BLaER1 (cell line): ENCODE data around the gene MAP3K8.
"Not testable (repeated sequence)": the region's sequence is repeated elsewhere in the genome, so short reads cannot be mapped to it uniquely, and the experiment has no call there.

Source experiments
- H3K27ac ChIP-seq: shearing (Covaris generic); formaldehyde crosslinking; 2 replicates; pipeline ENCODE4 v1.8.1; 2022
- H3K27me3 ChIP-seq: shearing (Covaris generic); formaldehyde crosslinking; 2 replicates; pipeline ENCODE4 v1.8.1; 2022
- H3K36me3 ChIP-seq: shearing (Covaris generic); formaldehyde crosslinking; 2 replicates; pipeline ENCODE4 v1.8.1; 2022
- H3K4me1 ChIP-seq: shearing (Covaris generic); formaldehyde crosslinking; 2 replicates; pipeline ENCODE4 v1.8.1; 2022
- H3K4me2 ChIP-seq: shearing (Covaris generic); formaldehyde crosslinking; 2 replicates; pipeline ENCODE4 v1.8.1; 2022
- H3K4me3 ChIP-seq: shearing (Covaris generic); formaldehyde crosslinking; 2 replicates; pipeline ENCODE4 v1.8.1; 2022
- H3K9ac ChIP-seq: shearing (Covaris generic); formaldehyde crosslinking; 2 replicates; pipeline ENCODE4 v1.8.1; 2022
- H3K9me3 ChIP-seq: shearing (Covaris generic); formaldehyde crosslinking; 2 replicates; pipeline ENCODE4 v1.8.1; 2022
- H4K20me1 ChIP-seq: shearing (Covaris generic); formaldehyde crosslinking; 2 replicates; pipeline ENCODE4 v1.8.1; 2022
- Cebpa-rat ChIP-seq: shearing (Covaris generic); IDR thresholded peaks from 2 replicates; pipeline ENCODE4 v1.8.1; 2022

The MAP3K8 gene

DNA sequence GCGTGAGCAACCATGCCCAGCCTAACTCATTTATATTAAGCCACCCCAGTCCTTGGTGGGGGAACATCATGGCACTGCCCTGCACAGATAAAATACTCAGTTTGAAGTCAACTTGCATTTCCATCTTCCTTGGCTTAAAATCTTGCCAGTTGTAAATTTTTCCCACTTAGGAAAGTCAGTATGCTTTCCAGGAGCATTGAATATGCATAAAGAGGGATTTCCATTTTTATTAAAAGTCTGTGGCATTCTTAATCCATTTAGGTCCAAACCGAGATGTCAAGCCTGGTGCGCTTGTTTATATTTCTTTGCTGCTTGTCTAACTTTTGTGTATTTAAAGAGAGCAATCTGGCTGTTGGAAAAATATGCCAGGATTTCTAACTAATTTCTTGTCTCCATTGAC is 26.1 kb downstream of the MAP3K8 start:
- Histone ChIP-seq H3K36me3 (peaks cover 51% of the 10 kb centered on the region), H3K4me1 (peaks cover 19% of the 10 kb centered on the region), H3K4me2 (no peak overlapping the region), H3K27ac (no peak overlapping the region), H4K20me1 (no peaks in the 10 kb centered on the region), H3K27me3 (no peaks in the 10 kb centered on the region), H3K4me3 (no peak overlapping the region), H3K9me3 (no peaks in the 10 kb centered on the region), H3K9ac (no peak overlapping the region)
- TF ChIP-seq Cebpa-rat, result no peak

GRCh38 chr10:30462513-30462912 is 28.5 kb downstream of the MAP3K8 start:
- Histone ChIP-seq H3K4me1 (no peaks in the 10 kb centered on the region), H3K9ac (no peak overlapping the region), H3K9me3 (no peaks in the 10 kb centered on the region), H3K4me2 (no peak overlapping the region), H3K27me3 (no peaks in the 10 kb centered on the region), H3K4me3 (no peak overlapping the region), H3K36me3 (peaks cover 49% of the 10 kb centered on the region), H4K20me1 (no peaks in the 10 kb centered on the region), H3K27ac (no peak overlapping the region)
- no peak for TF ChIP-seq Cebpa-rat

- no peaks in the 10 kb centered on the region for H4K20me1 ChIP-seq
- H3K27me3 ChIP-seq, result no peaks in the 10 kb centered on the region
- peaks cover 12% of the 10 kb centered on the region for H3K4me1 ChIP-seq
- H3K9ac ChIP-seq, result no peak overlapping the region
- H3K9me3 ChIP-seq, result no peaks in the 10 kb centered on the region
- no peak overlapping the region for H3K4me3 ChIP-seq
- TF ChIP-seq Cebpa-rat, result no peak
- H3K27ac ChIP-seq, result no peak overlapping the region
- H3K36me3 ChIP-seq, result peaks cover 34% of the 10 kb centered on the region
- H3K4me2 ChIP-seq, result no peak overlapping the region
Observed at GRCh38 chr10:30463944-30464451, 30.0 kb downstream of the MAP3K8 start.

- H3K4me2 ChIP-seq, result no peak overlapping the region
- H3K9ac ChIP-seq, result no peak overlapping the region
- no peaks in the 10 kb centered on the region for H3K9me3 ChIP-seq
- no peak overlapping the region for H3K27ac ChIP-seq
- no peak overlapping the region for H3K4me3 ChIP-seq
- no peaks in the 10 kb centered on the region for H3K27me3 ChIP-seq
- peaks cover 28% of the 10 kb centered on the region for H3K36me3 ChIP-seq
- H4K20me1 ChIP-seq, result no peaks in the 10 kb centered on the region
- H3K4me1 ChIP-seq, result peaks cover 12% of the 10 kb centered on the region
- TF ChIP-seq Cebpa-rat, result no peak
Observed at GRCh38 chr10:30464675-30465074, 30.7 kb downstream of the MAP3K8 start.

GRCh38 chr10:30466445-30466844 is 32.5 kb downstream of the MAP3K8 start:
- peaks cover 11% of the 10 kb centered on the region for H3K36me3 ChIP-seq
- H3K9me3 ChIP-seq, result no peaks in the 10 kb centered on the region
- H3K9ac ChIP-seq, result no peak overlapping the region
- H3K4me2 ChIP-seq, result no peak overlapping the region
- no peak overlapping the region for H3K4me3 ChIP-seq
- no peaks in the 10 kb centered on the region for H4K20me1 ChIP-seq
- H3K4me1 ChIP-seq, result peaks cover 12% of the 10 kb centered on the region
- H3K27ac ChIP-seq, result no peak overlapping the region
- TF ChIP-seq Cebpa-rat, result no peak
- H3K27me3 ChIP-seq, result no peaks in the 10 kb centered on the region

DNA sequence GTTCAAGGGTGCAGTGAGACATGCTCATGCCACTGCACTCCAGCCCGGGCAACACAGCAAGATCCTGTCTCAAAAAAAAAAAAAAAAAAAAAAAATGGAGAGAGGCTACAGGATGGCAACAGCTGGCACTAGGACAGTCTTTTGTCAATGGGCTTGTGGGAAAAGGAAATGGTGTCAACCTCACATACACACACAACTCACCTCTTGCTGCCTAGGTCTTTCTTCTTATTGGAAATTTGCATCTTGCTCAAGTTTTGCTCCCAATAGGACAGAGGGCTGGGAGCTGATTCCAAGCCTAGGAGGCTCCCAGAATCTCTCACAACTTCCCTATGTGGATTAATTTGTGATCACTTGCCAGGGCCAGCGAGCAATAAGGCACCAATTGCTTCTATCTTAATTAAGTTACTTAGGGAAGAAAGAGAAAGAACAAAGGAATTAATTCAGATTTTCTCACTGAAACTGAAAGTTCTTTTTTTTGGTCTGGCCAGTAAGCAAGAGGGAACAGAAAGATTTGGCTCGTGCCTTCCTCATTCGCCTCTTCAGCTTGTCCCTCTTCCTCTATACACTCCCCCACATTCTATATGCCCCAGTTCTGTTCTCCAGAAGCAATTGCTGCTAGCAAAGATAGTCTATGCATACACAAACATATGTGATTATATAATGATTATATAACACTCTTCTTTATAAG is 33.8 kb downstream of the MAP3K8 start:
- TF ChIP-seq Cebpa-rat, result no peak
- peaks cover 12% of the 10 kb centered on the region for H3K4me1 ChIP-seq
- H3K36me3 ChIP-seq, result no peaks in the 10 kb centered on the region
- no peak overlapping the region for H3K4me3 ChIP-seq
- H3K9ac ChIP-seq, result no peak overlapping the region
- no peak overlapping the region for H3K27ac ChIP-seq
- peak overlapping the region; percentile 34; the same call in 1 of the 2 replicates for H3K4me2 ChIP-seq
- H3K9me3 ChIP-seq, result no peaks in the 10 kb centered on the region
- H4K20me1 ChIP-seq, result no peaks in the 10 kb centered on the region
- no peaks in the 10 kb centered on the region for H3K27me3 ChIP-seq

- Histone ChIP-seq H4K20me1 (no peaks in the 10 kb centered on the region), H3K4me1 (peaks cover 12% of the 10 kb centered on the region)
- TF ChIP-seq Cebpa-rat, result no peak
Observed at GRCh38 chr10:30472414-30473155, 38.6 kb downstream of the MAP3K8 start.

DNA sequence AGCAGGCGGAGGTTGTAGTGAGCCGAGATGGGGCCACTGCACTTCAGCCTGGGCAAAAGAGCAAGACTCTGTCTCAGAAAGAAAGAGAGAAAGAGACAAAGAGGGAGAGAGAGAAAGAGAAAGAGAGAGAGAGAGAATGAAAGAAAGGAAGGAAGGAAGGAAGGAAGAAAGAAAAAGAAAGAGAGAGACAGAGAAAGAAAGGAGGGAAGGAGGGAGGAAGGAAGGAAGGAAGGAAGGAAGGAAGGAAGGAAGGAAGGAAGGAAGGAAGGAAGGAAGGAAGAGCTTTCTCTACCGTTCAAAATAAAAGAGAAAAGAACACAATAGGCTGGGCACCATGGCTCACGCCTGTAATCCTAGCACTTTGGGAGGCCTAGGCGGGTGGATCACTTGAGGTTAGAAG is 41.5 kb downstream of the MAP3K8 start:
- H3K4me1 ChIP-seq, H3K36me3 ChIP-seq, H3K27ac ChIP-seq, H4K20me1 ChIP-seq, H3K27me3 ChIP-seq, H3K4me2 ChIP-seq, H3K9ac ChIP-seq, H3K4me3 ChIP-seq: not testable (repeated sequence)
- peaks cover 11% of the 10 kb centered on the region; the same call in 1 of the 2 replicates for H3K9me3 ChIP-seq

More at GRCh38 chr10:30472414-30473155, 38.6 kb downstream of the MAP3K8 start:
- no peak overlapping the region for H3K4me3 ChIP-seq
- H3K9ac ChIP-seq, result no peak overlapping the region
- H3K36me3 ChIP-seq, result no peaks in the 10 kb centered on the region
- no peak overlapping the region for H3K4me2 ChIP-seq
- no peaks in the 10 kb centered on the region for H3K27me3 ChIP-seq
- no peak overlapping the region for H3K27ac ChIP-seq
- peaks cover 11% of the 10 kb centered on the region; the same call in 1 of the 2 replicates for H3K9me3 ChIP-seq

DNA sequence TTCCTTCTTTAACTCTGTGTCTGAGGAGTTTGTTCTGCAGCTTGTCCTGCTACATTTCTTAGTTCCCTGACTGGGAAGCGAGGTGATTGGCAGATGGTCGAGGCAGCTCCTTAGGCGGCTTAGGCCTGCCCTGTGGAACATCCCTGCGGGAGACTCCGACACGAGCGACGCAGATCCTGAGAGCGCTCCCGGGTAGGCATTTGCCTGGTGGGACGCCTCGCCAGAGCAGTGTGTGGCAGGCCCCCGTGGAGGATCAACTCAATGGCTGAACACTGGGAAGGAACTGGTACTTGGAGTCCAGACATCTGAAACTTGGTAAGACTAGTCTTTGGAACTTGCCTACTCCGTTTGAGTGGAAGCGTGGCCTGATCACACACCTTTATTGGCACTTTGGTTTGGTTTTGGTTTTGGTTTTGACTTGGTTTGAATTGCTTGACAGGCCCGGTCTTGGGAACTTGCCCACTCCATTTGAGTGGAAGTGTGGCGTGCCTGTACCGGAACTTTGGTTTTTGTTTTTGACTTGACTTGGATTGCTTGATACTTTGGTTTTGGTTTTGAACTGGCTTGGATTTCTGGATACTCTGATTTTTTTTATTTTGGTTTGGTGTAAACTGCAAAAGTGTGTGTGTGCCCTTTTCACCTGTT is 42.6 kb downstream of the MAP3K8 start:
- H3K4me1 ChIP-seq, result no peaks in the 10 kb centered on the region
- peaks cover 16% of the 10 kb centered on the region for H3K9me3 ChIP-seq
- no peaks in the 10 kb centered on the region for H4K20me1 ChIP-seq
- no peaks in the 10 kb centered on the region for H3K27me3 ChIP-seq
- H3K27ac ChIP-seq, result no peak overlapping the region
- H3K4me2 ChIP-seq, result no peak overlapping the region
- no peak for TF ChIP-seq Cebpa-rat
- H3K36me3 ChIP-seq, result no peaks in the 10 kb centered on the region
- no peak overlapping the region for H3K9ac ChIP-seq
- no peak overlapping the region for H3K4me3 ChIP-seq

GRCh38 chr10:30479513-30479912 is 45.5 kb downstream of the MAP3K8 start:
- not testable (repeated sequence) for H3K4me2 ChIP-seq, H3K4me1 ChIP-seq, H3K9ac ChIP-seq, H3K4me3 ChIP-seq, H3K27ac ChIP-seq, H4K20me1 ChIP-seq, H3K36me3 ChIP-seq, H3K27me3 ChIP-seq
- peaks cover 44% of the 10 kb centered on the region for H3K9me3 ChIP-seq
